Stimulated activated naive CD8-positive, alpha-beta T cell treated with anti-CD3 and anti-CD28 coated beads, Interleukin-15, Interleukin-2, amounts not matched to agents 100 U/mL and 50 U/mL, for 24 hours (primary cell): ENCODE results near the gene LMO4.
A peak's percentile ranks its signal among the peaks of the same experiment; 100 is the strongest.

Experiments used
- ATAC-seq: fragments of 150-1000 bp; cut with Tn5 transposase; one replicate; pipeline ENCODE4 v1.10.0; 2021
- DNase-seq: peaks from one replicate; pipeline ENCODE4 v3.0.0; 2021

Gene LMO4

DNA sequence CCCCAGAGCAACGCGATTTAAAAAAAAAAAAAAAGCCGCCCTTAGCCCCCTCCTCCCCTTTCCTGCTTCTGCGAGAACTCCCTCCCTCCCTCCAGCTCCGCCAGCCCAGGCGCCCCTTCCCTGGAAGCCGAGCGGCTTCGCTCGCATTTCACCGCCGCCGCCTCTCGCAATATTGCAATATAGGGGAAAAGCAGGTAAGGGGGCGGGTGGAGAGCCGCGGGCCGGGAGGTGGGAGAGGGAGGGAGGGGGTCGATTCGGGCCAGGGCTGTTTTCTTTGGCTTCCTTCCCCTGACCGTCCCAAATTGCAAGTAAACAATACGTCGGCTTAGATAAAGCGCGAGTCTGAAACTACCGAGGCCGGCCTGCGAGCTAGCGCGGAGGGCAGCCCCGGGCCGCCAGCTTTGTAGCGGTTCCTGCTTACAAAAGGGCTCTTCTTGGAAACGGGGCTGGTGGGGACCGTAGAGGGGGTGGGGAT is 408 bp downstream of the LMO4 start:
- DNase-seq (peak; percentile 59), ATAC-seq (peak; percentile 2)

DNA sequence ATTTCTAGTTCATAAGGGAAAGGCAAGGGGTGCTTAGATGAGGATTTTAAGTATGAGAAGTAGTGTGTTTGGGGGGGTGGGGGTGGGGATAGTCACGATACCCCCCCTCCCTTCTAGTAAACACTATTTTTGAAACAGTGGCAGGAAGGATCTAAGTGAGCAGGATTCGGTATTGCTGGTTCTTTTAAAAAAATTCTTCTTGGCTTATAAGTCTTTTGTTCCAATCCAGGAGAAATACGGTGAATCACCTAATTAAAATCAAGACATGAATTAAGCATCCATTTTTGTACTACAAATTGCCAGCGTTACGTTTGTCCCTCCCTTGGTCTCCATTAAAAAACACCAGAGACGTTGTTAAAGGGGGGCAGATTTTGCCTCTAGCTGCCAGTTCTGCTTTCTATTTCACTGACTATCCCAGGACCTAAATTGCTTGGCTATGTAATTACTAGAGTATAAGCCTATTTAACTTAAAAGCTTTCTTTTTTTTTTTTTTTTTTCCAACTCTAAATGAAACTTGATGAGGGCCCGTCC is 911 bp downstream of the LMO4 start:
- ATAC-seq, result no peak
- no peak for DNase-seq

DNA sequence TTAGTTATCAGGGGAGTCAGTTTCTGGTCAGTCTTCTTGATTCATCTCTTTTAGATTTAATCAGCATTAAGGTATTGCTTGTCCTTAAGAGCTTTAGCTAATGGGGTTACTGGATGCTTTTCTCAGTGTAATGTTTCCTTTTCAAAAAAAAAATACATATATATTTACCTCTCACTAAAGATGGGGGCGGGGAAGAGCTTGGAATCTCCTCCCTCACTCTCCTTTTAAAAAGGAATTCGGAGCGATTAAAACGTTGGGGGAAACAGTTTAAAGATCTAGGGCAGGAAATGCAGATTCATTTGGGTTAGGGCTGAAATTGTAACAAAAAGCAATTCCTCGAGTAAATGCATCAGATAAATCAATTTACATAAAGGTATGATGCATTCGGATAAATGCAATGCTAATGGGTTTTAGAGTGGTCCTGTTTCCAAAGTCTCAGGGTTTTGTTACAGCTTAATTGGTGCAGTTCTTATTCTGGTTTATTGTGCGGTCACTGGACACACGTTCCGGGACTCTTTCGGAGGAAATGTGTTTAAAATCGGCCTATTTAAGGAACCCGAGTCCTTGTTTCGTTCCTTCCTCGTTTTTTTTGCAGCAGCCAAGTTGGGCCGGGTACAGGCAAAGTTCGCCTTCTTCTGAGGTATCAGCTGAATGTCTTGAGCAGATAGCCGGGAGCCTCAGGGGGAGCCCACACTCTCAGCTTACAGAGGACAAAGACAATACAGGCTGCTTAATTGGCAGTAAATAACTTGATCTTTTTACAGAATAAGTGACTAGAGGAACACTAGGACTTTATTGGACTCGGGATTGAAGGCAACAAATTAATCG is 1.6 kb downstream of the LMO4 start:
- no peak for DNase-seq
- ATAC-seq, result no peak

DNA sequence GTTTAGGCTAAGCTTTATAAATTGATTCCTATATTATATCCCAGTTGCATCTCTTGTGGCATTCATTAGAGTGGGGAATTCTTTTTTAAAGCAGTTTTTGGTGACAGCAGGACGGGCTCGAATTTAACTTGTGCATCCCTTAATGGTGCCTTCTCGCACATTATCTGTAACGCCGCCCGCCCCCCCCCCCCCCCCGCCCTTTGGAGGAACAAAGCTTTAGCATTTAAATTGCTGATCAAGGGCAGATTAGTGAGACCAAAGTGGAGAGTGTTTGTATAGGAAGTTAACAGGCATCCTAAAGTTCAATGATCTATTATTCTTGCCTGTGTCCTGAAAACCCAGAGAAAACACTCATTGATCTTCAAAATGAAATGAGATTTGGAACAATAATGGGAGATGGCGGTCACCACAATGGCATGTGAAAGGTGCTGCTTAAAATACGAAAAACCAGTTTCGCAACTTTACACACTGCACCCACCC is 2.2 kb downstream of the LMO4 start:
- ATAC-seq (no peak), DNase-seq (no peak)

DNA sequence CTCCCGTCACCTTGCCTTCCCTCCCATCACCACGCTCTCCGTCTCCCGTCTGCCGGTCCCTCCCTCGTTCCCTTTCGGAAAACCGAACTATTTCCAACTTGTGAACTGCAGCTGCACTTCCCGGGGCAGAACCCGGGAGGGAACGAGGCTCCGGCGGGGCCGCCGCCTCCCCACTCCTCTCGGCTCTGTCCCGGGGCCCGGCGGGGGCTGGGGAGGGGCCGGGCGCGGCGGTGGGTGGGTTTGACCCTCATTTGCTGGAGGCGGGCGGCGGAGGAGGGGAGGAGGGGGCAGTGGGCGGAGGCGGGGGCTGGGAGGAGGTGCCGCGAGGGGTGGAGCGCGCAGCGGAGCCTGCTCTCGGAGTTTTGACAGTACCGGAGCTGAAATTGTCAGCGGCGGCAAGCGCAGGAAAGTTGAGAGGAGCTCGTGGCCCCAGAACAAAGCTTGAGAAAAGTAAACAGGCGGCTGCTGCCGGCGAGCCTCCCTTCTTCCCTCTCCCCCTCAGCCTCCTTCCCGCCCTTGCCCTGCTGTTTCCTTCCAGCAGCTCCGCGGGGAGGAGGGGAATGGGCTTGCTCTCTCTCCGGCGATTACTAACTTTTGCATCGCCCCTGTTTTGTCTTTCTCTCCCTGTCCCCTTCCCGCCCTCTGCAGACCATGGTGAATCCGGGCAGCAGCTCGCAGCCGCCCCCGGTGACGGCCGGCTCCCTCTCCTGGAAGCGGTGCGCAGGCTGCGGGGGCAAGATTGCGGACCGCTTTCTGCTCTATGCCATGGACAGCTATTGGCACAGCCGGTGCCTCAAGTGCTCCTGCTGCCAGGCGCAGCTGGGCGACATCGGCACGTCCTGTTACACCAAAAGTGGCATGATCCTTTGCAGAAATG is 2.9 kb downstream of the LMO4 start:
- ATAC-seq (no peak), DNase-seq (peak; percentile 60)

DNA sequence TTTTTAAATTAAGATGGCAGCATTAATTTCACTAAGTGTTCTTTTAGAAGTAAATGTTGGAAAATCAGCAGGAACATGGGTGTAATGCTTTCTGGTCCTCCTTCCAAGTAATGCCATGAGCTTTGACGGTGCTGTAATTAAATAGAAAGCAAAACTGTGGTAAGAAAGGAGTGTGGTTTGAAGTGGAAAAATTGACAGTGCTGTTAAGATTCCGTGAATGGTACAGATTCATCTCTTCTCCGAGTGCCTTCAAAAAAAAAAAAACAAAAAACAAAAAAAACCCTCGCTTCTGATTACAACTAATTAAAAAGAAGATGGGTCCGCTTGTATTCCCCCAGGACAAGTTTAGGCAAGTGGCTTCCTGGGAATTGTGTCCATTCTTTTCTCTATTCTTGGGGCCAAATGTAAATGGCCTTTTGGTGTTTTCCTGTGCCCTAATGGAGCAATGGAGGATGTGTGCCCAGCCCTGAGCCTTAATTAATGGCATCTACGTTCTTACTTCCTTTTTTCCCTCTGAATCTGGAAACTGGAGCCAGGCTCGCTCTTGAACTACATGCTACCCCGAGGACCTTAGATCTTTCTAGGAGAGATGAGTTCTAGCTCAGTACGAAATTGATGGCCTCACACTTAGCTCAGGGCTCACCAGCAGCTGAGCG is 5.1 kb downstream of the LMO4 start:
- ATAC-seq (peak; percentile 40), DNase-seq (no peak)

DNA sequence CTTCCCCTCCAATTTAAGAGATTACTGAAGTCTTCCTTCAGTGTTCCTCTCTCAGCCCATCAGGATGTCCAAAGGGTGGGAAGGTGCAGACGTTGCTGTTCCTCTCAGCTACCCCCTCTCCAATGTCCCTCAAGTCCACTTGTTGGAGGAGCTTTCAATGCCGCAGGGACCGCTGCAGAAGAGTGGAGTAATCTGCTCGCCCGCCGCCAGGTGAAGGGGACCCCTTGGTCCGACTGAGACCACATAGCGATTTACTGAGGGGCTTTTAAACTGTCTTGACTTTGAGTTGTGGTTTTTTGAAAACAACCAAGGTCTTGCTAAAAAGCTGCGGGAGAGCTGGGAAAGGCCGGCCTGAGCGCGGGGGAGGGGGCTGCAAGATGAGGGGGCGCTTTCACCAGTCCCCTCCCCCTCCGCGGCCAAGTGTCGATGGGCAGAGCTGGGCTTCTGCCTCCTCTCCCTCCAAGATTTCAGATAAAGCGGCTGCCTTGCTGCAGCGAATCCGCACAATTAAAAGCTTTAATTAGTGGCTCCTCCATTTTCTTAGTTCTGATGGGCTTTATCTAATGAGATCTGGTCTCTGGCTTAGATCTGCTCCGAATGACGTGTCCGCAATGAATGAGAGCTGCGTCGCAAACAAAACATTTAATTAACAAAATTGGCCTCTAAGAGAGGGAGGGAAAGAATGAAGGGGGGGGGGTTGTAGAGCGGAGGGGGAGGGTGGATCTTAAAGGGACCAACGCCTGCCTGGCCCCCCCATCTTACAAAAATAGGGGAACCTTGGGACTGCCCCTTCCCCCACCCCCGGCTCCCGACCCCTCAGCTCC is 5.9 kb downstream of the LMO4 start:
- no peak for DNase-seq

DNA sequence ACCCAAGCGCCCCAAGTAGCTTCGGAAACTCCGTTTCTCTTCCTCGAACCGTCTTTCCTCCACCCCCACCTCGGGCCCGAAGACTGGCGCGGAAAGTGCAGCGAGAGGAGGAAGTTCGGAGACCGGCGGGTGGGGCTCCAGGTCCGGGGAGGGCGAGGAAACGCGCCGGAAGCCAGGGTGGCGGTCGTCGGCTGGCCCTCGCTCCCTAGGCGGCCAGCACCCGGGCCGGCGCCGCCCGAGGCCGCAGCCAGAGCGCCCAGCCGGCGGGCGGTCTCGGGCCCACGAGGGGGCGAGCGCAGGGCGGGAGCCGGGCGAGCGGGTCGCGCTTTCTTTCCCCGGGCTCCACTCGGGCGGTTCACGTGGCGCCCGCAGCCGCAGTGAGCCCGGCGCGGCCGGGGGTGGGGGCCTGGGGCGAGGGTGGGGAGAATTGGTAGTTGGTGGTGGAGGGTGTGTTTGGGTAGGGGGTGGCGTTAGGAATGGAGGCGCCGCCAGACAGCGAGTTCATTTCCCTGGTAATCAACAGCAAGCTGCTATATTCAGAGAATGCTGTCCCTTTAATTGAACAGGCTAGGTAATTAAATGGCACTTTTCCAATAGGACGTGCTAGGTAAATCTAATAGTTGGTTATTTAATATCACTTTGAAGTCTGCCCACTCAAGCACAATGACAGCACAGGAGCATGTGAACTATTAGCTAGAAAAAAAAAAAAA is 6.7 kb downstream of the LMO4 start:
- DNase-seq (peak; percentile 77), ATAC-seq (peak; percentile 66)

More for the DNA sequence above, 5.9 kb downstream of the LMO4 start:
- ATAC-seq, result peak; percentile 30

DNA sequence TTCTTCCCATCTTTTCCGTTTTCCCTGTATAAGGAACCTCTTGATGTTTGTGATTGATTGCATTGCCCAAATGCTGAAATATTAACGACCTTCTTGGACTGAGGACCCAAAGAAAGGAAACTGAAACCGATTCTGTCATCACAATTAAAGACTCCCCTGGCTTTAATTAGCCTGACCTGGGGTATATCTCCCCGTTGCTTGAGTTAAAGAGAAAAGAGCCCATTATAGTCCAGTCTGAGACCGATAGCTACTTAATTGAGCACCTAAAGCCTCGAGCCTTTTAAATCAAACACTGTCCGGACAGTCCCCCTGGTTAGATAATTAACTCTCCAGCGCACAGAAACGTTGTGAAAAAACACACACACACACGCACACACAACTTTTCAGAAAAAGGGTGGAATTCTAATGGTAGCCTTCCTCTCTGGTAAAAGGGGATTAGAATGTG is 8.0 kb downstream of the LMO4 start:
- no peak for DNase-seq
- no peak for ATAC-seq

DNA sequence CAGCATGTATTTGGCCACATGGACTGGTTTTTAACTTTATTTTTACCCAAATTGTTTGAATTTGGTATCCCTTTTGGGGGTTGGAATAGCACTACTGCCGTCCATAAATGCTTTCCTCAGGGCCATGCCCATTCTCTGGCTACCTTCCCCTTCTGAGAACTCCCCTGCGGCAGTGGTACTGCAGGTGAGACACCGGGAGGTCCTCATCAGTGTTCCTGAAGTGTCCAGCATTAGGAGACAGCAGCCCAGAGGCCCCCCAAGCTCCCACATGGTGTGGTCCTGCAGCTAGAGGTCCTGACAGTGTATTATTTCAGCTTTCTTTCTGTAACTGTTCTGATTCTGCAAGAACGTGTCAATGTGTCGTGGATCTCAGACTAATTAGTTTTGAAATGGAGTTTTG is 8.9 kb downstream of the LMO4 start:
- DNase-seq (no peak), ATAC-seq (no peak)

DNA sequence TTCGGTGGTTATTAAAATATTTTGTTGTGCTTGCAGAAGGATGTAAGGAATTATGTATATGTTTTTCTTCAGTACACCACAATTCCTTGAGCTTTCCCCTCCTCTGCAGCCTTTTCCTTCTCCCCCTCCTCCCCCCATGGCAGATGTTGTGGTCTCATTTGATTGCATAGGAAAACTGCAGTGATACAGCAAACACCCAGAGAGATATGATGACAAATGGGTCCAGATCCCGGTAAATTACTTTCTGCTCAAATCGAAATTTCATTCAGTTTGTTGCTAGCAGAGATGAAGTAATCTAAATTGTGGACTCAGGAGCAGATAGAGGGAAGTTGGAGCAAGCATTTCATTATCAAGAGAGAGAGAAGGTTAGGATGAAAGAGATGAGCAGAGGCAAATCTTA is 9.9 kb downstream of the LMO4 start:
- DNase-seq, result no peak
- no peak for ATAC-seq

DNA sequence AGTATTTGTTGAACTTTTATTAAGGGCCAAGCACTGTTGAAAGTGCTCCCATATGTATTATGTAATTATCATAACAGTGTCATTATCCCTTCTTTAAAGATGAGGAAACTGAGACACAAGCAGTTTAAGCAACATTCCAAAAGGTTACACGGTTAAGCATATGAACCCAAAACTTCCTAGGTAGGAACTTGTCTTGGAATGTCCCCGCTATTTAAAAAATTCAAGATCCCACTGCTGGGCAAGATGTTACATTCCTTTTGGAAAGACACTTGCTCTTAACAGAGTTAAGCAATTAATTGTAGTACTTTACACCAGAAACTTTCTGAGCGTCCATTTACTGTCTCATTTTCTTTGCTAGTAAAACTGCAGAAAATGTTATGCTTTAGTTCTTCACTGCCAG is 15.6 kb downstream of the LMO4 start:
- ATAC-seq, result no peak
- DNase-seq, result no peak

DNA sequence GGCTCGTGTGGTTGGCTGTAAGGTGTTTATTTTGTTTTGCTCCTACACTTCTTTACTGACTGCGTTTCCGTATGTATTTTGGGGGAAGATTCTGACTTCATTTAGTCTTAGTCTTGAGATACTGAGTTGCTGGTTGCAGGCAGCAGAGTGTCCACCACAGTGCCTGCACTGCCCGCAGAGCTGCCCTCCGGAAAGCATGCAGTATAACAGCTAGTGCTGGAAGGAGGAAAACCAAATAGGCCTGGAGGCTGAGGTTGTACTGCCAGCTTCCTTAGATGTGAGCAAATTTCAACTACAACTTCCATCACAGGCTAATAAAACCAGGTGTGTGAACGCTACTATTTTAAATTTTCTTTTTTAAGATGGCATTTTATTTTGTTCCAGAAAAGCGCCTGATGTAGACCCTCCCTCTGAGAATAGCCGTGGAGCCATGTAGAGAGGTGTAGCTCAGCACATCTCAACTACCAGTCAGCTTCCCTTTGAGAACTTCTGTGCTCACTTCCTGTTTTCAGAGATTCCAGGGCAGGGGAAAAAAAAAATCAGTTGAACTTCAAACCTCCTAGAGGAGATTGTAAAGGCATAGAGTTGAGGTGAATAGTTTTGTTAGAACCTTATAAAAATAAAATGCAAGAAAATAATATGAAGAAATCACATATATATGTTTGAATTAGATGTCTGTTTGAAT is 17.6 kb downstream of the LMO4 start:
- ATAC-seq, result no peak
- DNase-seq, result no peak

DNA sequence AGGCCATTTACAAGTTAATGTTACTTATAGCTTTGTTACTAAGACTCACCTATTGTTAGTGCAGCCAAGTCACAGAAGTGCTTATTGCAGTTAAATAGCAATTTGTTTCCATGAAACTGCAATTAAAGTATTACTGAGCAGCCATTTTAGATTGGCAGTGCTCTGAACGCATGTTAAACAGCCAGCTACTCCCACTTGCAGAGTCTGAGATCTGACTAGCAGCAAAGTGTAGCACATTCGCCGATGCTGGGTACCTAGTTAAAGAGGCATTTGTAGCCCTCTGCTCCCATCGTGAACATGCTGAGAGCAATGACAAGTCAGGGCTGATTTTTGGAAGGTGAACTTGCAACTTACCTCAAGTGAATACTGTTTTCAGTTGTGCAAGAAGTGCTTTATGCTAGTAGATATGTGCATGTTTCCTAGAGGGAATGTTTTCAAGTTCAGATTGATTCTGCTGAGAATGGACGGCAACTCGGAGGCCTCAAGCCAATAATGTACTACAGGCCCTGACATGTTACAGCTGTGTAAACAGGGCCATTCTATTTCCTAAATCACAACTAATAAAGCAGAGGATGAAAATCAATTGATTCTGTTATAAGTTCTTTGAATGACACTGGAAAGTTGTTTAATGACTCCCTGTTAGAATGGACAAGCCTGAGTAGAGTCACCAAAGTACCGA is 19.8 kb downstream of the LMO4 start:
- no peak for ATAC-seq
- no peak for DNase-seq

DNA sequence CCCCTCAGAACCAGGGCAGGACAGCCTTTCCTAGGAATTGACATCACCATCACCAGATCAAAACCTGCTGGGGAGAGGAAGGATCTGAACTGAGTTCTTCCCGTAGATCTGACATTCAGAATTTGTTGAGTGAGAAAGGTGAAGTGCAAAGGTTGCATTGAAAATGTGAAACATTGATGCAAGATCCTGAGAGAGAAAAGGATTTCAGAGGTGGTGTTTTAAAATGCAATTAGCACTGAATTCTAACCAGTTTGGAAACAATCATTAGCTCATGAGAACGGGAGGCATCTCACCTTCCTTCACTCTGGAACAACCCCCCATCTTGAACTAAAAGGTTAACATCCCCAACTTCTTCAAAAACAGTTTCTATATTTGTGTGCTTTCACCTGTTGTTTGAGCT is 20.4 kb downstream of the LMO4 start:
- ATAC-seq, result no peak

DNA sequence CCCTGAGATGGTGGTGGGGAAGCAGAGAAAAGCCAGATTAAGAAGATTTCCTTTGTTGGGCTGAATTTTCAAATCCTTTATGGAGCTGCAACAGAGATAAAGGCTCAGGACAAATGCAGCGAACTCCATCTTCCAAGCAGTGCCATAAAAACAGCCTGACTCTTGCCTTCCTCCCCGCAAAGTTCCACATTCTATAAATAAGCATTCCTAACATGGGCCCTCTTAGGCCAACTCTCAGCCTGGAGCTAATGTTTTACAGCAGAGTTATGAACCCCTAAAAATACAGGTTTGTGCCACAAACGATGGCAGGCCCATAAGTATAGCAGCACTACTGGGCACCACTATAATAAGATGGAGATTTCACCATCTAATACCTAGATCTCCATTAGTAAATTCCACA is 27.2 kb downstream of the LMO4 start:
- DNase-seq (no peak), ATAC-seq (no peak)

More for the DNA sequence above, 20.4 kb downstream of the LMO4 start:
- DNase-seq, result no peak

DNA sequence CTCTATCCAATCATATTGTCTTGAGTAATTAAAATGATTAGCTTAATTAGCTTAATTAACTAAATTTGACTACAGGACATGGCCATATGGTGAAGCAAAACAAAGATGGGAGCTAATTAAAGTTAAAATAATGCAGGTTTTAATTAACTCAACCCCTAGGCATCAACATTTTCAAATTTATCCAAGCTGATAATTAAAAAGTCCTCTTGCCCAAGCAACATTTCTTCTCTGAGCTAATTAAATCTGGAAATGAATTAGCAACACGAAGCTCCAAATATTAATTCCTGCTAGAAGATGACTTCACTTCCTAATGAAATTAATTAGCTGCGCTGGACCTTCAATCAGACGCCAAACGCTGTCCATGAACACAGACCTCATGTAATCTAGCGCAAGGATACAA is 27.9 kb downstream of the LMO4 start:
- ATAC-seq, result no peak
- no peak for DNase-seq

DNA sequence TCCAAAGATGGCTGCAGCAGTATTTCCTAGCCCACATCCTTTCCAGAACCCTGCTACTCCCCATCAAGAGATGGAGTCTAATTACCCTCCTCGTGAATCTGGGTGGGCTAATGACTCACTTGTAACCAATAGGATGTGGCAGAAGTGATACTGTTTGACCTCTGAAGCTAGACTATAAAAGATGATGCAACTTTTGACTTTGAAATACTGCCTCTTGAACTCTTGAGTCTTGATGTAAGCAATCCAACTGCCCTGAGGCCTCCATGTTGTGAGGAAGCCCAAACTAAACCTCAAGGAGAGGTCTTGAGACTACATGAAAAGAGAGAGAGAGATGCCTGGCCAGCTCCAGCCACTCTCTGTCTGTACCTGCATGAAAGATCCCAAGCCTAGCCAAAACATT is 29.5 kb downstream of the LMO4 start:
- DNase-seq (no peak), ATAC-seq (no peak)

DNA sequence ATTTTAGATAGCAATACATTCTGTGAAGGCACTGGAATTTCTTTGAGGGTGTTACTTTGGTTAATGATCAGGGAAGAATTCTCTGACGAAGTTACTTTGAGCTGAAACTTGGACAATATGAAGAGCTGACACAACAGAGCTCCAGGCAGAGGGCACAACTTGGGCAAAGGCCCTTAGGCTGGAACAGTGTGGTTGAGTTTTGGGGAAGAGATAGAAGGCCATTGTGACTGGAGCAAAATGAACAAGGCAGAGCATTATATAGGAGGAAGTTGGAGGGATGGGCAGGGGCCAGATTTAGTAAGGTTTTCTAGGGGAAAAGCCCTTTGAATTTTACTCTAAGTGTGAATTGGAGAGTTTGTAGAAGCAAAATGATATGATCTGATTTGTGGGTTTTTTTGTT is 30.9 kb downstream of the LMO4 start:
- DNase-seq (no peak), ATAC-seq (no peak)
